Mononuclear cell (primary cell): ENCODE results near the gene KCNJ15. TPM values are rescaled to one million over a fixed set of nuclear protein-coding genes. Genes with fewer than 3 reads are reported as not detected.

ENCODE experiments used
- H3K27me3 ChIP-seq: 2 replicates; pipeline ENCODE4 v1.6.0; 2011; ENCODE audit warnings: low read length, control low read depth; ENCODE audit not compliant: insufficient read depth
- H3K4me1 ChIP-seq: 2 replicates; pipeline ENCODE4 v1.5.1; 2011; ENCODE audit warnings: mild to moderate bottlenecking, low read length, control low read depth; ENCODE audit not compliant: insufficient read depth
- H3K4me3 ChIP-seq: 2 replicates; pipeline ENCODE4 v1.5.1; 2011; ENCODE audit warnings: mild to moderate bottlenecking, low read length, moderate library complexity
- H3K9me3 ChIP-seq: 2 replicates; pipeline ENCODE4 v1.5.1; 2011; ENCODE audit warnings: low read depth, mild to moderate bottlenecking, control low read depth, low read length
- total RNA-seq: library from RNA; depleted of rRNA; stranded (reverse); fragments of >200 nt; gene quantifications from one replicate; pipeline ENCODE4 v1.2.3, GENCODE V29; 2012

KCNJ15 gene
- total RNA-seq, 1 donor: 0.42 TPM

DNA sequence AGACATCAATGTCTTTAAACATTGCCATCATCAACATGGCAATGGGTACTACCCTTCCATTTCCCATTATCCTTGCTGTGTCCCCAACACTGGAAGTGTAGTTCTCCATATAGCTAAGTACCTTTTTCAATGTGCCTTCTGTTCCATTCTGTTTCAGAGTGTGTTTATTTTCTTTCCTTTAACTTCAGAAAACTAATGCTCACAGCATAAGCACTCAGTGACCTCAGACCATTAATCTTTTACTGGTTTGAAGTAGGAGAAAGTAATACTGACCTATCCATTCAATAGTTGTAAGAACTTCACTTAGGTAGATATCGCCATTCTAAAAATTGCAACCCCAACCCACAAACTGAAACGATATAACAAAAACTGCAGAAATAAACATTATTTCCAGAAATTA, 37.8 kb downstream of the KCNJ15 start:
- peaks cover 82% of the 10 kb centered on the region for H3K4me1 ChIP-seq

DNA sequence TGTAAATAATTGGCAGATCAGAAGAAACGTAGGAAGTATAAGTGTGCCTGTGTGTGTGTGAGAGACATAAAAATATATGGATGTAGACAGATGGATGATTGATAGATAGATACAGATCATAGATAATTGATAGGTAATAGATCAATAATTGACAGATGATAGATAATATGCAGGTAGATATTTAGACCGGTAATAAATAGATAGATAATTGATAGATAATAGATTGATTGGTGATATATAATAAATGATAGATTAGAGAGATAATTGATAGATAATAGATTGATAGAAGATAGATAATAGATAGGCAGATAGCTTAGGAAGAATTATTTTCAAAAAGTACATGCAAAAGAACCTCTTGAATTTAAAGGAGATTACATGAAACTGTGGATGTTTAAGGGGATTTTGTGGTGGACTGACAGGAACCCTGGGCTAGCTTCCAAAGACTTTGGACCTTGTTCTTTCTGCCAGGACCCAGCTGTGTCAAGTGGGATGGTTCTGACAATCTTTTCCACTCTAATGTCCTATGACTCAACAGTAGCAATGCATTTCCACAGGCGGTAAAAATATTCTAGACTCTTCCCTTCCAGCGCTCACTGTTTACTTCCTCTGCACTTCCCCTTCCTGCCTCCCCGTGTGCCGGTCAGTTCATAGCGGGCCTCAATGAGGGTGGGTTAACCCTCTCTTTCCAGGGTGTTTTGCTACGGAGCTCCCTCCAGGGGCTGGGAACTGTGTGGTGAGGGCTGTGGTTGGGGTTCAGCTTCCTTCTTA, 39.4 kb downstream of the KCNJ15 start:
- H3K27me3 ChIP-seq: no peaks in the 10 kb centered on the region
- H3K4me1 ChIP-seq: peaks cover 78% of the 10 kb centered on the region
- no peaks in the 10 kb centered on the region for H3K9me3 ChIP-seq
- H3K4me3 ChIP-seq: no peak overlapping the region

More for the DNA sequence above, 37.8 kb downstream of the KCNJ15 start:
- Histone ChIP-seq H3K4me3 (no peak overlapping the region), H3K9me3 (no peaks in the 10 kb centered on the region), H3K27me3 (no peaks in the 10 kb centered on the region)

DNA sequence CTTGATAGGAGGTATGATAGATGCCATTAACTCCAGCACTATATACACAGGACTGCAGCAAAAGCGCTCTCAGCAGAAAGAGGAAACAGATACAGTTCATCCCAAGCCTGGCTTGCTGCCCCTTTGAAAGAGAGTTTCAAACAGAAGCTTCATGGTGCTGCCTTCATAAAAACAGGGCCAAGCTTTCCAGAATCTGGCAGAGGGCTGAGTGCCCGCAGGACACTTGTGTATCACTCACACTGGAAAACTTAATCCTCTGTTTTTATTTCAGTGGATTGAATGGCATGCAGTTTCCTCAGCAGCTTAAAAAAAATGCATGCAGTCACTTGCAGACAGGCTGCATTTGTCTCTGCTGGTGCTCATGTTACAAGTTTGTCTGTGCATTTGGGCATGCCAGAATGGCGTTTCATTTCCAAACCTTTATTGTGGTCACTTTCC, 40.4 kb downstream of the KCNJ15 start:
- no peaks in the 10 kb centered on the region for H3K9me3 ChIP-seq
- H3K4me3 ChIP-seq: no peak overlapping the region
- H3K4me1 ChIP-seq: peaks cover 72% of the 10 kb centered on the region
- no peaks in the 10 kb centered on the region for H3K27me3 ChIP-seq

DNA sequence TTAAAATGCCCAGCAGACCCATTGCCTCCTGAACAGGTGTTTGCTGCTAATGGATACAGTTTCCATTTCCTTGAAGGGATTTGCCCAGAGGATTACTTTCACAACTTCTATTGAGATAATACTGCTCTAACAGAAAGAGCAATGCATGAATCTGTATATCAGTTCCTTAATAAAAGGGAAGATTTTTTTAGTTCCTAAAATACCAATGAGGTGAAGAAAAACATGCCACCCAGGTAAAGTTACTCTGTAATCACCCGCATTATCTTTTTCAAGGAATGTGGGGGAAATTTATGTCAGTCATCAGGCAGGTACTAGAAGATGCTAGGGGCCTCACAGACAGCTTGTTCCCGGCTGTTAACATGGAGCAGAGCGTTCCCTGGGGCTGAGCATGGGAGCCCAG, 41.1 kb downstream of the KCNJ15 start:
- Histone ChIP-seq H3K9me3 (no peaks in the 10 kb centered on the region), H3K4me1 (peaks cover 66% of the 10 kb centered on the region), H3K27me3 (no peaks in the 10 kb centered on the region), H3K4me3 (no peak overlapping the region)

DNA sequence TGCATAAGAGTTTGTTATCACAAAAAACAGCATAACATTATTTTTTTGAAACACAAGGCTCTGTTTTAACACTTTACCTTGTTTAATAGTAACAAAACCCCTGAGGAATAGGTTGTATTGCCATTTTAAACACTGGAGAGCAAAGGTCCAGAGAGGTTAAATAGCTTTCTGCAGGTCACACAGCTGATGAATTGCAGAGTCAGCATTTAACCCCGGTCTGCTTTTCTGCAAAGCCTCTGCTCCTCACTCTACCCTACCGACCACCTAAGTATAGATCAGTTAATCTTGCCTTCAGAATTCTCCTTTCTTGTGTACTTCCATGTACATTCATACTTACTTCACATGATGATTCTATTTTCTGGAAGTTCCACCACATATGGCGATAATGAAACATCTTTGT, 42.0 kb downstream of the KCNJ15 start:
- H3K4me3 ChIP-seq: no peak overlapping the region
- peaks cover 56% of the 10 kb centered on the region for H3K4me1 ChIP-seq
- H3K27me3 ChIP-seq: no peaks in the 10 kb centered on the region
- no peaks in the 10 kb centered on the region for H3K9me3 ChIP-seq

DNA sequence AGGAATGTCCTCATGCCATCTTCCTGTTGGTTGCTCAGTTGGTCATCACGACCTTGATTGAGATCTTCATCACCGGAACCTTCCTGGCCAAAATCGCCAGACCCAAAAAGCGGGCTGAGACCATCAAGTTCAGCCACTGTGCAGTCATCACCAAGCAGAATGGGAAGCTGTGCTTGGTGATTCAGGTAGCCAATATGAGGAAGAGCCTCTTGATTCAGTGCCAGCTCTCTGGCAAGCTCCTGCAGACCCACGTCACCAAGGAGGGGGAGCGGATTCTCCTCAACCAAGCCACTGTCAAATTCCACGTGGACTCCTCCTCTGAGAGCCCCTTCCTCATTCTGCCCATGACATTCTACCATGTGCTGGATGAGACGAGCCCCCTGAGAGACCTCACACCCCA, 42.9 kb downstream of the KCNJ15 start:
- no peaks in the 10 kb centered on the region for H3K27me3 ChIP-seq
- H3K9me3 ChIP-seq: no peaks in the 10 kb centered on the region
- no peak overlapping the region for H3K4me3 ChIP-seq
- H3K4me1 ChIP-seq: peaks cover 50% of the 10 kb centered on the region

DNA sequence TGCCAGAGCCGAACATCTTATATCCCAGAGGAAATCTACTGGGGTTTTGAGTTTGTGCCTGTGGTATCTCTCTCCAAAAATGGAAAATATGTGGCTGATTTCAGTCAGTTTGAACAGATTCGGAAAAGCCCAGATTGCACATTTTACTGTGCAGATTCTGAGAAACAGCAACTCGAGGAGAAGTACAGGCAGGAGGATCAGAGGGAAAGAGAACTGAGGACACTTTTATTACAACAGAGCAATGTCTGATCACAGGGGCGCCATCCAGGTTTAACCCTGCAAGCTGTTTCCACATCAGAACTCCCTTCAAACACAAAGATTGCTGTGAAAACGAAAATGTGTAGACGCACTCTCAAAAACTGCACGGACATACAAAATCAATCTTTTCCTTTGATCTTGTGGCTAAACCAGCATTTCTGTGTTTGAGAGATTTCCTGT, 43.4 kb downstream of the KCNJ15 start:
- Histone ChIP-seq H3K27me3 (no peaks in the 10 kb centered on the region), H3K4me1 (peaks cover 49% of the 10 kb centered on the region), H3K9me3 (no peaks in the 10 kb centered on the region), H3K4me3 (no peak overlapping the region)

DNA sequence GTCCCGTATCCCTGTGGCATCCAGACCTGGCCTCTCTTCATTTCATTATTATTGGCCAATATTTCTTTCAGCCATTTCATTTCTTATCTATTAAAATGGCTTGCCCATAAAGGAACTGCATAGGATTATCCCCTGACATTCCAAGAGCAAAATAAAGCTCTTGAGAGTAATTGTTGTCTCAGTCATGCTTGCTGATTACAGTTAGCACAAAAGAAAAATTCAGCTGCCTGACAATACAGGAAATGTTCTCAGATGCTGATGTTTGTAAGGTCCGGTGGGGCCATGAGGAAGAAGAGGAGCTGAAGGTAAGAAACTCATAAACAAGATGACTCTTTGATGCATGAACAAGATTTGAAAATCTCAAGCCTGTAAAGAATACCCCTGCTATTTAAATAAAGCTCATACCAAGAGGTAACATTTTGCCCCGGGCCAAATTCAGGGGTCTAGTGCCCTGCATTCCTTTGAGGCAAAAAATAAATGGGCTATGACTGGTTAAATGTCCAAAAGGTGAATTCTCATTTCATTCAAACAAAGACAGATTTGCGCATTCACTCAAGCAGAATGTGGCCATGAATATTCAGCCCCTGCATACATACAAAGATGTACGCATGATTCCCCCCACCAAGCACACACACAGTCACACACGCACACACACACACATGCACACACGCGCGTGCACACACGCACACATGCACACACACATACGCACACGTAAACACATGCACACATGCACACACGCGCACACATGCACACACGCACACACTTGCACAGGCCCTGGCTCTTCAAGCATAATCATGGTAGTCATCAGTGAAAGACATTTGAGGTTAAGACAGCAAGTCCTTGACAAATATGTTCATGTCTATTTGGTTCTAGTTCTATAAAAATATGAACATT, 44.8 kb downstream of the KCNJ15 start:
- Histone ChIP-seq H3K27me3 (no peaks in the 10 kb centered on the region), H3K4me1 (peaks cover 45% of the 10 kb centered on the region), H3K9me3 (no peaks in the 10 kb centered on the region), H3K4me3 (no peak overlapping the region)

DNA sequence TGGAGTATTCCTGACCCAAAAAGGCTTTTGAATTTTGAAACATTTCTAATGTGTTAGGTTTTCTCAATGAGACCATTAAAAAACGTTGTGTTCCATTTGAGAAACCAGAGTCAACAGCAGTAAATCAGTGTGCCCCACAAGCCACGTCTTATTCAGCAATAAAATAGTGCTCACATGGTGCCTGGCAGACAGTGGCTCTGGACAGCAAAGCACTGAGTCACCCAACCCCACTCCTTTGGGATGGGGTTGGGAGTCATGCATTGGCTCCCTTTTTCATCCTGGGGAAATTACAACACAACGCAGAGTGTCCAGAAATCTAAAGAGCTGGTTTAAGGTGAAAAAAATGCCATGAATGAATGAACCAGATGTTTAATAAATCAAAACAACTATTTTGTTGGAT, 46.5 kb downstream of the KCNJ15 start:
- H3K27me3 ChIP-seq: no peaks in the 10 kb centered on the region
- peaks cover 42% of the 10 kb centered on the region for H3K4me1 ChIP-seq
- H3K4me3 ChIP-seq: no peak overlapping the region
- no peaks in the 10 kb centered on the region for H3K9me3 ChIP-seq

DNA sequence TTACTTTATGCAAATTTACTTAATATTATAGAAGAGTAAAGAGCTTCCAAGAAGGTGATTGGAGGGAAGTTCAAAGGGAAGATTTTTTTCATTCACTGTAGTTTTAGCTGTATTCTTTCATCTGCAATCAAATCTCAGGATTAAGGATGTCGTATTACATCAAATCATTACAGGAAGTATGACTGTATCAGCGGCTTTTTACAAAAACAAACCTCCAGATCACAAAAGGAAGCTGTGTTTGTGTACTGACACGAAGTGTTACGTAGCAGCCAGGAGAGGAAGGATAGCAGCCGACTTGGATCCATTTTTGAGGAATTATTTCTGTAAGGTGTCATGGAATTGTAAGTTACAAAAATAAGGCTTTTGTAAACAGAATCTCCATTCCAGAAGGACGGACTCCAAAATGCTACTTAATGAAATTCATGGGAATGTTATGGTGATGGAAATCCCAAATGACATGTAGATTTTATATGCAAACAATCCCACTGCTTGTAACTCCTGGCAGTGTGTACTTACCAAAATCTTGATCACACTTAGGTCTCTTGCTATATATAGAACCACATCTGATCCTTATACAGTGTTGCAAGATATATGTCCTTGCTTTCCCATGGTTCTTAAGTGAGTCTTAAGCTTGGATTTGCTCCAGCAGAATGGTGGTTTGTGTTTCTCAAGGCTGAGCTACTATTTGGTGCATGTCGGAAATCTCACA, 49.8 kb downstream of the KCNJ15 start:
- H3K9me3 ChIP-seq: no peaks in the 10 kb centered on the region
- no peaks in the 10 kb centered on the region for H3K27me3 ChIP-seq
- H3K4me1 ChIP-seq: peaks cover 50% of the 10 kb centered on the region
- H3K4me3 ChIP-seq: no peak overlapping the region

DNA sequence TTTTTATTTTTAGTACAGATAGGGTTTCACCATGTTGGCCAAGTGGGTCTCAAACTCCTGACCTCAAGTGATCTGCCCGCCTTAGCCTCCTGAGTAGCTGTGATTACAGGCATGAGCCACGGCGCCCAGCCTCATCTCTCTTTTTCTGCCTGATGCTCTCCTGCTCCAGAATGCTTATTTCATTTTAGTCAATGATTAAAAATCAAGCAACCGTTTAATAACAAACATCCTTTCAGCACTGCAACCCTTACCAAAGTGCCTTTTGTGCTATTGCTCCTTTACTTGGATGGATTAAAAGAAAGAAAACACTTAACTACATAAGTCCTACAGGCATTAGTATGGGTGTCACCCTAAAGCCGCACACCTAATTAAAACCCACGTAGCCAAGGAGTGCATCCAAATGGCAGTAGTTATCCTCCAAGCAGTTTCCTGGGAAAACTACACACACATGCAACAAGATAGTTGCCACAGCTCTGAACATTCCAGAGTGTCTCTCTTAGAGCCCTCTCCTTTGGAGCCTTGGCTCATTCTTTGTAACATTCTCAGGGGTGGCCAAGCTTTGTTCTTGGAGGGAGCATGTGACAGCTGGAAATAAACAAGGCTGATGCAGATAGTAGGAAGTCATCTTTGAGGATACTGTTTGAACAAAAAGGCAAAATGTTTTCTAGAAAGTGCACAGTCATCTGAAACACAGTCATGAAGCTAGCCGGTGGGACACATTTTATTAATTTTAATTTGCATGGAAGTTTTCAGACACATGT, 51.2 kb downstream of the KCNJ15 start:
- peaks cover 55% of the 10 kb centered on the region for H3K4me1 ChIP-seq
- no peak overlapping the region for H3K4me3 ChIP-seq
- H3K27me3 ChIP-seq: no peaks in the 10 kb centered on the region
- H3K9me3 ChIP-seq: no peaks in the 10 kb centered on the region

DNA sequence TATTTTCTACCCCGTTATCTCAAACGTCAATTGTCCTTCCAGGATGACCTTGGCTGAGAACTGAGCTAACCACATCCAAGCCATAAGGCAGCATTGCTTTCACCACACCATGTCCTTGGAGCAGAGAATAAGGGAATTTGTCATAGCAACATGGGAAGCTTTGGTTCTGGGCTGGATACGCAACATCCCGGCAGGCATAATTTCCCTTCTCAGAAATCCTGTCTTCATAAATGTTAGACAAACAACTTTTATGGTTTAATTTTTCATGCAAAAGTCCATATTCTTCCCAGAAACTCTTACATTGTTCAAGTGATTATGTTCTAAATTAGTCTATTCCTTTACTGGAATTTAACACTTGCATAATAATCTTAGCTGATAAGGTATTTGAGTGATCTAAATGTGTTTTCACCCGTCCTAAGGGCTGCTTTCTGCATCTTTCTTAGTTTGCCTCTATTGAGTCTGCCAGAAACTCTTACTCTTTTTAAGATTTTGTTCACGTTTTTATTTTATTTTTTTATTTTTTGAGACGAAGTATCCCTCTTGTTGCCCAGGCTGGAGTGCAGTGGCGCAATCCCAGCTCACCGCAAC, 51.8 kb downstream of the KCNJ15 start:
- Histone ChIP-seq H3K9me3 (no peaks in the 10 kb centered on the region), H3K4me3 (no peak overlapping the region), H3K27me3 (no peaks in the 10 kb centered on the region), H3K4me1 (peaks cover 57% of the 10 kb centered on the region)

DNA sequence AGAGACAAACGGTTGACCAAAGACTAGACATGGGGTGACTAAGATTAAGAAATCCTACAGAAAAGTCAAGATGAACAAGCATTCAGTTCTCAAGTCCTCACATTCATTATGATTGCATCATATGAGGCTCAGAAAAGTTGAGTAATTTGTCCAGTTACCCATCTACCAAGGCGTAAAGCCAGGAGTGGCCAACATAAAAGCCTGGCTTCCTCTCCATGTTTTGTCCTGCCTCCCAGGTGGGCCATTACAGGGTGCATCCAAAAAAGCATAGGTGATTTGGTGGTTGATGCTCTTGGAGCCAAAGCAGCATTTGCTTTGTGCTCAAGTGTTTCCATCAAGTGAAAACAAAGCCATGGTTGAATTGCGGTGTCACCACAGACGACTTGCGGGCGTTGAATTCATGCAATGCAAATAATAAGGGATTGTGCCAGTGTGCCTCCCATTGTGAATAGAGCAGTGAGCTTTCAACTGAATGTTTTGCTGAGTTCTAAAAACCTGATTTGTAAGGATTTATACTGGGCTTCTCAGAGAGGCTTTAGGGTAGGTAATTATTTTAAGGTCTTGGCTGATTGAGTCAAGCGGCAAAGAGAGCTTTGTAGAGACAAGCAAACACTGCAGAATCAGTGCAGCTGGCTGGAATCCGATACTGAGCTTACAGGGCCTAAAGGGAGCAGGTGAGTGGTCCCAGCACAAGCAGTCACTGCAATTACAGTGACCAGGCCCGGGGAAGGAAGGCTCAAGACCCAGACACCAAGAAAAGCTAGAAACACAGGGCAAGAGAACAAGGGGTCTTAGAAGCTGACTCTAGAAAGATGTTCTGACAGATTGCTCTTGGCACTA, 54.1 kb downstream of the KCNJ15 start:
- peaks cover 62% of the 10 kb centered on the region for H3K4me1 ChIP-seq
- no peaks in the 10 kb centered on the region for H3K9me3 ChIP-seq
- no peaks in the 10 kb centered on the region for H3K27me3 ChIP-seq
- no peak overlapping the region for H3K4me3 ChIP-seq
